Measurements from ENCODE around the gene RFNG. TPM values are rescaled to one million over a fixed set of nuclear protein-coding genes. Genes with fewer than 3 reads are reported as not detected.

The RFNG gene
- total RNA-seq, 1 experiment from 2014 or later, result 52.0 TPM

DNA sequence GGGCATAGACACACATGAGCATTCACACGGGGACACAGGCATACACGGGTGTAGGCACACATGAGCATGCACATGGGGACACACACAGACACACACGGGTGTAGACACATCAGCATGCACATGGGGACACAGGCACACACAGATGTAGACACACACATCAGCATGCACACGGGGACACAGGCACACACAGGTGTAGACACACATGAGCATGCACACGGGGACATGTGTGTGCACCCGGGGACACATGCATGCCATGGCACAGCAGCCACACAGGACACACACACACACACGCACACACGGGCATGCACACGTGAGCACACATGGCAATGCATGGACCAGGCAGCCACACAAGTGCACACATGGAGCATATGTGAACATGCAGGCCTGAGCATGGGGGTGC lies 9.0 kb downstream of the RFNG start (continued):
- TF ChIP-seq EZH2phosphoT487 (IDR thresholded peaks at IDR 0.05; ENCODE audit: borderline replicate concordance) (no peak), YY1 (IDR thresholded peaks at IDR 0.05; ENCODE audit: extremely low read depth, insufficient replicate concordance, low read depth, low read length) (no peak), SIN3A (IDR thresholded peaks at IDR 0.05; ENCODE audit: low read depth) (no peak)

GRCh38 chr17:82041144-82041814 lies 10.3 kb downstream of the RFNG start:
- Histone ChIP-seq H3K27me3 (ENCODE audit: insufficient read depth, low read length) (no peaks in the 10 kb centered on the region), H3K9ac (ENCODE audit: low read length) (no peak overlapping the region), H3K9me2 (ENCODE audit: insufficient read depth) (no peaks in the 10 kb centered on the region), H3K4me3 (replicated peaks in 1 of 2; ENCODE audit: low read depth in 1 of 2, low read length in 2 of 2) (no peak overlapping the region), H3K36me3 (ENCODE audit: control insufficient read depth in 1 of 2, insufficient read depth in 2 of 2, low read length in 2 of 2) (no peaks in the 10 kb centered on the region), H4K20me1 (ENCODE audit: insufficient read depth) (no peaks in the 10 kb centered on the region), H3K4me1 (ENCODE audit: control insufficient read depth in 1 of 2, insufficient read depth in 2 of 2, low read length in 2 of 2) (peaks cover 6 to 11% of the 10 kb centered on the region in 2 experiments), H3K27ac (ENCODE audit: low read depth, low read length) (no peak overlapping the region), H3K9me3 (ENCODE audit: control insufficient read depth in 1 of 2, insufficient read depth in 1 of 2, low read depth in 1 of 2, low read length in 2 of 2) (no peaks in the 10 kb centered on the region), H2AFZ (ENCODE audit: low read depth, low read length, poor library complexity, severe bottlenecking) (no peak overlapping the region), H3K4me2 (ENCODE audit: low read length) (no peak overlapping the region), H3K79me2 (ENCODE audit: insufficient read depth, low read length) (peaks cover 8% of the 10 kb centered on the region; the same call in 1 of the 2 replicates)
- ATAC-seq (no peak), DNase-seq (ENCODE audit: low read depth, low spot score) (no peak)
- RAD21 ChIA-PET (ENCODE audit: low non-redundant PET in 1 of 2, low total read pairs in 2 of 2, uncharacterized antibody in 2 of 2, unreplicated experiment in 2 of 2), result no interaction called here
- intact Hi-C loops (cut with micrococcal nuclease), result no loop called here
- BruUV-seq (replicated peaks), result no TSS peak
- POLR2A ChIA-PET, result no interaction called here
- CTCF ChIA-PET, result interaction anchor here (1.2 kb wide), 1 partner anchor 11 kb away, joined by 3 read pairs; no protein-coding TSS in a partner anchor
- TF ChIP-seq ZNF274 (IDR thresholded peaks at IDR 0.05; ENCODE audit: low read depth, low read length) (no peak), YY1 (IDR thresholded peaks at IDR 0.05; ENCODE audit: extremely low read depth, insufficient replicate concordance, low read depth, low read length) (no peak), EZH2 (IDR thresholded peaks at IDR 0.05) (no peak), TCF7L2 (IDR thresholded peaks at IDR 0.05; ENCODE audit: borderline replicate concordance, extremely low read depth, insufficient read depth, insufficient read length) (no peak), ZBTB33 (IDR thresholded peaks at IDR 0.05; ENCODE audit: extremely low read depth, insufficient replicate concordance, low read length) (no peak), SRF (IDR thresholded peaks at IDR 0.05; ENCODE audit: low read depth) (no peak)
- TF ChIP-seq, protein P1, sequence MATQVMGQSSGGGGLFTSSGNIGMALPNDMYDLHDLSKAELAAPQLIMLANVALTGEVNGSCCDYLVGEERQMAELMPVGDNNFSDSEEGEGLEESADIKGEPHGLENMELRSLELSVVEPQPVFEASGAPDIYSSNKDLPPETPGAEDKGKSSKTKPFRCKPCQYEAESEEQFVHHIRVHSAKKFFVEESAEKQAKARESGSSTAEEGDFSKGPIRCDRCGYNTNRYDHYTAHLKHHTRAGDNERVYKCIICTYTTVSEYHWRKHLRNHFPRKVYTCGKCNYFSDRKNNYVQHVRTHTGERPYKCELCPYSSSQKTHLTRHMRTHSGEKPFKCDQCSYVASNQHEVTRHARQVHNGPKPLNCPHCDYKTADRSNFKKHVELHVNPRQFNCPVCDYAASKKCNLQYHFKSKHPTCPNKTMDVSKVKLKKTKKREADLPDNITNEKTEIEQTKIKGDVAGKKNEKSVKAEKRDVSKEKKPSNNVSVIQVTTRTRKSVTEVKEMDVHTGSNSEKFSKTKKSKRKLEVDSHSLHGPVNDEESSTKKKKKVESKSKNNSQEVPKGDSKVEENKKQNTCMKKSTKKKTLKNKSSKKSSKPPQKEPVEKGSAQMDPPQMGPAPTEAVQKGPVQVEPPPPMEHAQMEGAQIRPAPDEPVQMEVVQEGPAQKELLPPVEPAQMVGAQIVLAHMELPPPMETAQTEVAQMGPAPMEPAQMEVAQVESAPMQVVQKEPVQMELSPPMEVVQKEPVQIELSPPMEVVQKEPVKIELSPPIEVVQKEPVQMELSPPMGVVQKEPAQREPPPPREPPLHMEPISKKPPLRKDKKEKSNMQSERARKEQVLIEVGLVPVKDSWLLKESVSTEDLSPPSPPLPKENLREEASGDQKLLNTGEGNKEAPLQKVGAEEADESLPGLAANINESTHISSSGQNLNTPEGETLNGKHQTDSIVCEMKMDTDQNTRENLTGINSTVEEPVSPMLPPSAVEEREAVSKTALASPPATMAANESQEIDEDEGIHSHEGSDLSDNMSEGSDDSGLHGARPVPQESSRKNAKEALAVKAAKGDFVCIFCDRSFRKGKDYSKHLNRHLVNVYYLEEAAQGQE (IDR thresholded peaks at IDR 0.05; ENCODE audit: low read depth), result no peak
